Ishikawa (cell line): ENCODE measurements around the gene ACER3.

ENCODE experiments used
- EGR1 ChIP-seq: IDR thresholded peaks from 2 replicates; pipeline ENCODE4 v1.6.1; 2012
- EP300 ChIP-seq: IDR thresholded peaks from 2 replicates; pipeline ENCODE4 v1.6.1; 2012; ENCODE audit warnings: borderline replicate concordance
- RAD21 ChIP-seq: IDR thresholded peaks from 2 replicates; pipeline ENCODE4 v1.6.1; 2012; ENCODE audit warnings: low read depth
- USF1 ChIP-seq: IDR thresholded peaks from 2 replicates; pipeline ENCODE4 v1.6.1; 2012

- TF ChIP-seq EP300 (no peak), EGR1 (no peak), USF1 (no peak), RAD21 (no peak)
Observed at GRCh38 chr11:76824083-76824939, 36.4 kb upstream of the ACER3 start.
